Activated CD4-positive, alpha-beta T cell treated with anti-CD3 and anti-CD28 coated beads, Interleukin-2, amount 50 U/mL, for 48 hours (primary cell): Measurements from ENCODE around the gene NHP2.
"Not testable (repeated sequence)": the region's sequence is repeated elsewhere in the genome, so short reads cannot be mapped to it uniquely, and the experiment has no call there.

Experiments
- DNase-seq, 2 experiments: peaks; one replicate each; pipeline ENCODE4 v3.0.0-alpha.2; 2020

NHP2 gene

DNA sequence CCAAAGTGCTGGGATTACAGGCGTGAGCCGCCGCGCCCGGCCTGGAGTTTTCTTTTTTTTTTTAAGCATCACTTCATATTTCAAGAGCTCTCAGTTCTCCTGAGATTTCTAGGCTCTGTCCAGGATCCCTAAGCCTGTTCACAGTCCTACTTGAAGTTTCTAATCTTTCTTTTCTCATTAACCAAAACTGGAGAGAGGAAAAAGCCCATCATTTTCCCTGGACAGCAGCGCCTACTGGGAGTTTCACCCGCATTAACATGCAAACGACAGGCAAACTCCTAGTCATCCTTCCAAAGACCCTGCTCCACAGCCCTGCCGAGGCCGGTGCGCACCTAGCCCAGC is 23.5 kb downstream of the NHP2 start:
- DNase-seq, result not testable (repeated sequence)

DNA sequence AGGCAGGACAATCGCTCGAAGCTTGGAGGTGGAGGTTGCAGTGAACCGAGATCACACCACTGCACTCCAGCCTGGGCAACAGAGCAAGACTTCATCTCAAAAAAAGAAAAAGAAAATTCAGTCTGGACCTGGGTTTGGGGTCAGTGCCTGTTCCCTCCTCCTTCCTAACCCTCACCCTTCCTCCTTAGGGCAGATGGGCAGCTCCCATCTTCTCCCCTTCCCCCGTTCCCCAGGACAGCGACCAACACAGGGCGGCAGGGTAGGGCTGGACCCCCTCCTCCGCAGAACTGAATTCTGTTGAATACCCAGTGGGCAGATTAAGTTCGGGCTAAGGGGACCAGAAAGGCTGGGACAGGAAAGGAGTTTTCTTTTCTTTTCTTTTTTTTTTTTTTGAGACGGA is 24.4 kb downstream of the NHP2 start:
- no peak for DNase-seq

DNA sequence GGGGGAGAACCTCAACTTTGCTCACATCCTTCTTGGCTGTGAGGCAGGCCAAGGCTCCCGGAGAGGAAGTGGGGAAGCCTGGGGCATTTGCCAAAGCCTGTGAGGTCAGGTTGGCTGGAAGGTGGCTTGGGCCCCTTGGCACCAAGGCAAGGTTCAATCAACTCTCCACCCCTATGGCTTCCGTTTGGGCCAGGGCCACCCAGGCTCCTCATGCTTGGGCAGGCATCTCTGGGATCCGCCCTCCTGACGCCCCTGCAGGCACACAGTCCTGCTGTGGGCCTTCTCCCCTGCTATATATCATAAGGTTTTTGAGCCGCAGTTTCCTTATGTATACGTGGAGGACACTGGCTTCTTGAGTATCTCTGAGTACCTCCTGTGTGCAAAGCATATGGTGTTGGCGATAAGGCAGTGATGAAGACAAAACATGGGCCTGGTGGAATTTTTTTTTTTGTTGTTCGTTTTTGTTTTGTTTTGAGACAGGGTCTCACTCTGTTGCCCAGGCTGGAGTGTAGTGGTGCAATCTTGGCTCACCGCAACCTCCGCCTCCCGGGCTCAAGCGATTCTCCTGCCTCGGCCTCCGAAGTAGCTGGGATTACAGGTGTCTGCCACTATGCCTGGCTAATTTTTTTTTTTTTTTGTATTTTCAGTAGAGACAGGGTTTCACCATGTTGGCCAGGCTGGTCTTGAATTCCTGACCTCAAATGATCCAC is 26.2 kb downstream of the NHP2 start:
- DNase-seq, result not testable (repeated sequence)

DNA sequence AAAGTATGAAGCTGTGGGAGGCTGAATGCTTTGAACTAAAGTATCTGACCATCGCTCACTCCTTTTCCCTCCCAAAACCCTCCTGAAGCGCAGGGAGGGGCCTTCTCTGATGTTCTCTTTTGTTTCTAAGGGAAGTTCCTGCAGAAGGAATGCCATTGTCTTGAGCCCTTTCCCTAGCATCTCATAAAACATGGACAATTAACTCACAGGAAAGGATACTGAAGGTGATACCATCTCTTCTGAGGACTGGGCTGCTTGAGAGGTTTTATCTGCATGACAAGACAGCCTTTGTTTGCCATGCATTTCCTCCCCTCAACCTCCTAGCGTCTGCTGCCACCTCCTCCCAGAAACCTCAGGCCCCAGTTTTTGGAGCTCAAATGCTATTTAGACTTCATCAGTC is 27.1 kb downstream of the NHP2 start:
- no peak for DNase-seq

GRCh38 chr5:178125253-178125906 is 28.3 kb downstream of the NHP2 start:
- no peak for DNase-seq

- DNase-seq, result no peak
These were observed 29.4 kb downstream of the NHP2 start for GRCh38 chr5:178123966-178124925.

DNA sequence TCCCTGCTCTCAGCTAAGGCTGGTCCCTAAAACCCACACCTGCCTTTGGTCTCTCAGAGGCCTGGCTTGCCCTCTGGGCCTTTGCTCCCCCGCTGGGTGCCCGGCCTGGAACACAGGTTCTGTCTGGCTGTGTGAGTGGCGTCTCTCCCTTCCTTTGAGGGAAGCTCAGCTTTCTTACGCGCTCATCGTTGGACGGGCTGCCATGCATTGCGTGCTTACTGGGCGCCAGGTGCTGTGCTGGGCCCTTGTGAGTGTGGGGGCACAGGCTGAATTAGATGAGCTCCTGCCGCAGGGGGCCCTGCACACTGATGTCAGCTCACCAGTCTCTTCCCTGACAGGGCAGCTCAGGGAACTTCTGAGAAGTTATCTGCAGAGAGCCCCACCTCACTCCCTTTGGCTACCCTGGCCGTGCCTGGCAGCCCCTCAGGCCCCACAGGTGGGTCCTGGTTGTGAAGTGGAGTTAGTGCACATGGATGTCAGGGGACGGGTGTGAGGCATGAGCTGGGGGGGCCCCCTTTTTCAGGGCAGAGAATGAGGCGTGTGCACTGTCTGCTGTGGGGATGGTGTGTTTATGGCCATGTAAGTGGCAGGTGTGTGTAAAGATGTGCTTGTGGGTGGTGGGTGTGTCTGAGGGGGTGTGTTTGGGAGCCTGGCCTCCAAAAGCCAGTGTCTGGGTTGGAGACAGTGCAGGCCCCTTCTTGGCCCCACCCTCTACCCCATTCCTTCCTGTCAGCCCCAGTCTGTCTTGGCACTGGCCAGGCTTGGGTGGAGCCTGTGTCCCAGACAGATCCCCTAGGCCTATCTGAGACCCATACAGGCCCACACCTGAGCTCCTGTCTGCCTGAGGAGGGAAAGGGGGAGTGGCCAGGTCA is 30.4 kb downstream of the NHP2 start:
- no peak for DNase-seq

GRCh38 chr5:178122346-178122745 is 31.3 kb downstream of the NHP2 start:
- no peak for DNase-seq

DNA sequence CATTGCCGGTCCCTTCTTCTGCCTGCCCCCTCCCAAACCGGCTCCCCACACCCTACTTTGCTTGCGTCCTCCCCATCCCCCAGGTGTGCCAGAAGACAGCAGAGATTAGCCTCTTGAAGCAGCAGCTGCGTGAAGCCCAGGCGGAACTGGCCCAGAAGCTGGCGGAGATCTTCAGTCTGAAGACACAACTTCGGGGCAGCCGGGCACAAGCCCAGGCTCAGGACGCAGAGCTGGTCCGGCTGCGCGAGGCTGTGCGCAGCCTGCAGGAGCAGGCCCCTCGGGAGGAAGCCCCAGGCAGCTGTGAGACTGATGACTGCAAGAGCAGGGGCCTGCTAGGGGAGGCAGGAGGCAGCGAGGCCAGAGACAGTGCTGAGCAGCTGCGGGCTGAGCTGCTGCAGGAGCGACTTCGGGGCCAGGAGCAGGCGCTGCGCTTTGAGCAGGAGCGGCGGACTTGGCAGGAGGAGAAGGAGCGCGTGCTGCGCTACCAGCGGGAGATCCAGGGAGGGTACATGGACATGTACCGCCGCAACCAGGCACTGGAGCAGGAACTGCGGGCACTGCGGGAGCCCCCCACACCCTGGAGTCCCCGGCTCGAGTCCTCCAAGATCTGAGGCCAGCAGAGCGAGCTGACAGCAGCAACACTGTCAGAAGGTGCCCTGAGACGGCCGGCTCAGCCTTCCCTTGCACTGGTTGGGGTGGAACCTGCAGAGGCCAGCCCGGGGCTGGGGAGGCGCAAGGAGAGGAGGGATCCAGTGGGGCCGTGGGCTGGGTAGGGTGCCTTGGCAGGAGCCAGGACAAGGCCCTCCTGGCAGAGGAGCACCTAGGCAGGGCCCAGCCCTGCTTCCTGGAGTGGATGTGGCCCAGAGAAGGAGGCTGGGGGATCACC is 32.1 kb downstream of the NHP2 start:
- DNase-seq, result no peak

DNA sequence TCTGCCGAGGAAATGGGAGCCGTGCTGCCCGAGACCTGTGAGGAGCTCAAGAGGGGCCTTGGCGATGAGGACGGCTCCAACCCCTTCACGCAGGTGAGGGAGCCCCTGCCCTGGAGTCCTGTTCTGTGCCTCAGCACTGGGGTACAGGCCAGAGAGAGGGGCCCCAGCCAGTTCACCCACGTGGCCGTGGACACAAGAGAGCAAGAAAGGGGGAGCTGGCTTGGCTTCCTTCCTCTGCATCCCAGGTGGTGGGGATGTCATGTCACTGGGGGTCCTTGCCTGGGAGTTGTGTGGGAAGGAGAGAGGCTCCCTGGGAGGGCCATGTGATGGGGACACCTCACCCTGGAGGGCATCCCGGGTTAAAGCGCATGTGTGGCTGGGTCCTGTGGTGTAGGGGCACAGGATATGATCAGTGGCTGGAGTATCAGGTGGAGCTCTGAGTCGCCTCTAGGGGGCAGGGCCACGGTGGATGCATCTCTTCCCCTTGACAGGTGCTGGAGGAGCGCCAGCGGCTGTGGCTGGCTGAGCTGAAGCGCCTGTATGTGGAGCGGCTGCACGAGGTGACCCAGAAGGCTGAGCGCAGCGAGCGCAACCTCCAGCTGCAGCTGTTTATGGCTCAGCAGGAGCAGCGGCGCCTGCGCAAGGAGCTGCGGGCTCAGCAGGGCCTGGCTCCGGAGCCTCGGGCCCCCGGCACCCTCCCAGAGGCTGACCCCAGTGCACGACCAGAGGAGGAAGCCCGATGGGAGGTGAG is 32.9 kb downstream of the NHP2 start:
- DNase-seq, result peak; percentile 81 to 86

- no peak for DNase-seq
These were observed 33.6 kb downstream of the NHP2 start for GRCh38 chr5:178119915-178120606.

DNA sequence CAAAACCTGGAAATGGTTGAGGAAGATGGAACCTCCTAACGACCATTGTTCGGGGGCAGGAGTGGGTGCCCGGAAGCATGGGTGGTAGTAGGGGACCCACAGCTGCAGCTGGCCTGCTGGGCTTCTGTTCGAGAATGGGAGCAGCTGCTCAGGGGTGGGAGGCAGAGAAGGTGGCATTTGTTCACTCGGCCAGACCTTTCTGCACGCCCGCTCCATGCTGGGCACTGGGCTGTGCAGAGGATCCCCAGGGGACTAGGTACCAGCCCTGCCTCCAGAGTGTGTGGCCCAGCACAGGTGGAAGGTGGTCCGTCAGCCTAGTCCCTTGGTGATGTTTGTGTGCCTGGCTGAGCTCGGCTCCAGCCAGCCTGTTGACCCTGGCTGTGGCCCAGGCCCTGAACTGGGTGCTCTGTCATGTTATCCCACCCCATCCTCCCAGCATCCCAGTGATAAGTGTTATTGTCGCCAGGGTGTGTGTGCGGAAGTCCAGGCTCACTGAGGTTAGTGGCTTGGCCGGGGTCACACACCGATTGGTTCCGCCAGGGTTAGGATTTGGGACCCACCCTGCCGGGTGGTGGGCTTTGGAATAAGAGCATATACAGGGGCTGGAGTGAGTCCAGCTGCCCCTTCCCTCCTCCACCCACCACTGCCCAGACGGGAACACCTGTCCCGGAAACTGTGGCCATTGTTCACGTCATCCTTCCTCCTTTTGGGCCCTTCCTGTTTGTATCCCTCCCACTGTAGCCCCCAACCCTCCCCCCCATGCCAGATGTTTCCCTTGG is 35.6 kb downstream of the NHP2 start:
- DNase-seq, result no peak

GRCh38 chr5:178116143-178116885 is 37.4 kb downstream of the NHP2 start:
- DNase-seq, result peak; percentile 65 to 67

- DNase-seq, result no peak
These were observed 37.9 kb downstream of the NHP2 start for GRCh38 chr5:178115814-178116142.

DNA sequence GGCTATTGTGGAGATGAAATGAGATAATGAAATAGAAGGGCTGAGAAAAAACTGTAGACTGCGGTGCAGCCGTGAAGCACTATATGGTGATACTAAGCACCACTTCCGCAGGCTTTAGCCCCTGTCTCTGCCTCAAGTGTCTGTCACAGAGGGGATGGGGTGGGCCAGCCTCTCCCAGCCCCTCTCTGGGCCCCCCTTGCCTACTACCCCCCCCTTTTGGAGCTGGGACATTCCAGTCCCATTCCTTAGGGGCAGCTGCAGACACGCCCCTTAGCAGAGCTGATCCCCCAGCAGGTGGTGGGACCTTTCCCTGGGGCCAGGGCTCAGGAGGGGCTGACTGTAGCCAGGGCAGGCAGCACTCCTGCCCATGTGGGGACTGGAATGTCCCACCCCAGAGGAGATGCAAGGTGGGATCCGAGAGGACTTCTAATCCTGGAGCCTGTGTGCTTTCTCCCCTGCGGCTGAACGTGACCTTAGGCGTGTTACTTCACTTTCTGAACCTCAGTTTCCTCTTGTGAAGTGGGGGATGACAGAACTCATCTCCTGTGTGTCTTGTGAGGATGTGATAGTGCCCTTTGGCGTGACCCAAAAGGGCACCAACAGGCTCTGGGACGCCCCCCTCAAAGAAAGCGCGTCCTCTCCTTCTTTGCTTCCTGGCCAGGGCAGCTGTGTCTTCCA is 38.4 kb downstream of the NHP2 start:
- DNase-seq, result no peak

- DNase-seq, result peak; percentile 33 to 53
These were observed 39.2 kb downstream of the NHP2 start for GRCh38 chr5:178114325-178115135.

- peak; percentile 33 to 47 for DNase-seq
These were observed 39.8 kb downstream of the NHP2 start for GRCh38 chr5:178113841-178114324.
